K562 (cell line): Measurements from ENCODE around the gene ASIC3. TPM values are rescaled to one million over a fixed set of nuclear protein-coding genes. Genes with fewer than 3 reads are reported as not detected.

ENCODE experiments used
- CREB3 ChIP-seq: fragments of 450-650 bp; conservative IDR thresholded peaks from 2 replicates; pipeline ENCODE4 v1.6.1; 2016; ENCODE audit warnings: missing genetic modification characterization, low read depth, mild to moderate bottlenecking, missing compliant biosample characterization, moderate library complexity
- E2F1 ChIP-seq: sonication (generic); formaldehyde crosslinking; IDR thresholded peaks from 2 replicates; pipeline ENCODE4 v1.8.1; 2023; ENCODE audit warnings: mild to moderate bottlenecking, missing genetic modification reagents, moderate library complexity
- EHMT2 ChIP-seq: fragments of 450-650 bp; IDR thresholded peaks from 2 replicates; pipeline ENCODE4 v1.6.1; 2018; ENCODE audit warnings: antibody characterized with exemption
- FOSL1 ChIP-seq: fragments of 200-800 bp; sonication (Bioruptor generic); conservative IDR thresholded peaks from 2 replicates; pipeline ENCODE4 v1.6.1; 2016; ENCODE audit warnings: missing genetic modification characterization, missing compliant biosample characterization
- FOXK2 ChIP-seq, 2 experiments: fragments of 450-650 bp; IDR thresholded peaks in 1 of 2; conservative IDR thresholded peaks in 1 of 2; 2 replicates each; pipeline ENCODE4 v1.6.1; 2016; ENCODE audit warnings: low read depth in 2 of 2, mild to moderate bottlenecking in 1 of 2
- GTF2E2 ChIP-seq: fragments of 200-800 bp; sonication (Bioruptor generic); IDR thresholded peaks from 2 replicates; pipeline ENCODE4 v1.6.1; 2016; ENCODE audit warnings: missing genetic modification characterization, missing compliant biosample characterization
- HBP1 ChIP-seq: fragments of 450-650 bp; formaldehyde crosslinking; IDR thresholded peaks from 2 replicates; pipeline ENCODE4 v1.4.0; 2022; ENCODE audit warnings: missing genetic modification characterization
- KLF6 ChIP-seq: fragments of 250-450 bp; sonication (Bioruptor Pico); IDR thresholded peaks from 2 replicates; pipeline ENCODE4 v1.4.0; 2020; ENCODE audit warnings: mild to moderate bottlenecking, moderate library complexity, borderline replicate concordance
- LARP7 ChIP-seq: fragments of 450-650 bp; IDR thresholded peaks from 2 replicates; pipeline ENCODE4 v1.6.1; 2016
- MECOM ChIP-seq: fragments of 250-450 bp; sonication (Bioruptor Pico); IDR thresholded peaks from 2 replicates; pipeline ENCODE4 v1.8.0; 2022; ENCODE audit warnings: inconsistent platforms
- NFIC ChIP-seq: fragments of 450-650 bp; IDR thresholded peaks from 2 replicates; pipeline ENCODE4 v1.6.1; 2017; ENCODE audit warnings: mild to moderate bottlenecking, inconsistent platforms
- NFRKB ChIP-seq: fragments of 450-650 bp; IDR thresholded peaks from 2 replicates; pipeline ENCODE4 v1.6.1; 2016; ENCODE audit warnings: low read depth
- PKNOX1 ChIP-seq: fragments of 450-650 bp; IDR thresholded peaks from 2 replicates; pipeline ENCODE4 v1.6.1; 2016
- RBFOX2 ChIP-seq: fragments of 200-400 bp; formaldehyde crosslinking; IDR thresholded peaks from 2 replicates; pipeline ENCODE4 v1.6.1; 2017; ENCODE audit warnings: low read depth, mild to moderate bottlenecking, low read length, moderate library complexity
- SP1 ChIP-seq: sonication (generic); formaldehyde crosslinking; IDR thresholded peaks from 2 replicates; pipeline ENCODE4 v1.8.1; 2022; ENCODE audit warnings: mild to moderate bottlenecking, missing genetic modification reagents
- ZNF398 ChIP-seq: fragments of 250-450 bp; sonication (Bioruptor Pico); IDR thresholded peaks from 2 replicates; pipeline ENCODE4 v1.8.0; 2021; ENCODE audit warnings: moderate library complexity, mild to moderate bottlenecking, inconsistent platforms
- ZNF512 ChIP-seq: IDR thresholded peaks from 2 replicates; pipeline ENCODE4 v1.6.1; 2016; ENCODE audit warnings: missing genetic modification characterization, missing compliant biosample characterization
- polyA plus RNA-seq, 8 experiments: library from polyadenylated mRNA; depleted of rRNA in 4 of 8; stranded (reverse) in 5 of 8; unstranded in 3 of 8; fragments of >200 nt; fragmentation: Nextera tagmentation in 2 of 8; fragmentation: Illumina TruSeq in 1 of 8; extraction: Ambion mirVana in 2 of 8; extraction: Trizol in 1 of 8; gene quantifications; 2 replicates each; pipeline versions ENCODE4 v1.2.1 to v1.2.3, GENCODE V29; 2011 to 2014; ENCODE audit warnings: inconsistent platforms in 1 of 8, missing spikeins in 1 of 8
- total RNA-seq, 7 experiments: library from RNA; depleted of rRNA in 6 of 7; stranded (reverse); fragments of >200 nt in 6 of 7; fragmentation: Illumina TruSeq in 2 of 7; extraction: Trizol in 2 of 7; gene quantifications; 2 replicates each; pipeline versions ENCODE4 v1.2.1 to v1.2.3, GENCODE V29; 2011 to 2021; ENCODE audit warnings: low replicate concordance in 1 of 7

The ASIC3 gene
- total and polyA plus RNA-seq, 9 of the 15 experiments (the other 6 are each of a cell fraction or from before 2014, with no cell fraction given) = 0.11 to 5.0 (median 0.87) TPM

- TF ChIP-seq CREB3 = 0 out of 2 replicates have a peak, but pooled peaks have one; percentile 31
- no peak for TF ChIP-seq NFRKB
- TF ChIP-seq EHMT2 = no peak
- no peak for TF ChIP-seq MECOM (CRISPR knock-in tag)
- no peak for TF ChIP-seq SP1
- TF ChIP-seq RBFOX2 = peak; percentile 56
- no peak for TF ChIP-seq FOSL1 (tag)
- no peak for TF ChIP-seq PKNOX1
- TF ChIP-seq E2F1 (CRISPR knock-in tag) = 0 out of 2 replicates have a peak, but pooled peaks have one; percentile 26
- 0 out of 4 replicates have a peak, but pooled peaks of 1 of the 2 experiments have one; percentile 14 for TF ChIP-seq FOXK2 (conservative IDR thresholded peaks at IDR 0.05 in 1 of 2, IDR thresholded peaks at IDR 0.05 in 1 of 2; ENCODE audit: low read depth in 2 of 2)
- TF ChIP-seq ZNF512 = peak; percentile 83
- peak; percentile 57; the same call in 1 of the 2 replicates for TF ChIP-seq HBP1 (CRISPR knock-in tag)
- TF ChIP-seq GTF2E2 (tag) = no peak
- no peak for TF ChIP-seq KLF6 (CRISPR knock-in tag)
- peak; percentile 29 for TF ChIP-seq NFIC
- TF ChIP-seq LARP7 = peak; percentile 92
- TF ChIP-seq ZNF398 (CRISPR knock-in tag) = no peak
Observed at GRCh38 chr7:151061213-151062110, 13.1 kb downstream of the ASIC3 start (continued).
